Lung (tissue), 12 donors: Measurements from ENCODE around the gene TEP1. TPM values are rescaled to one million over a fixed set of nuclear protein-coding genes. Genes with fewer than 3 reads are reported as not detected.

ENCODE experiments used
- ATAC-seq: fragments of 200-7000 bp; cut with Tn5 transposase; one replicate; pipeline ENCODE4 v1.9.1; 2020; ENCODE audit warnings: moderate number of reproducible peaks; ENCODE audit not compliant: insufficient read depth, low FRiP score
- DNase-seq, 3 donors: peaks; one replicate each; pipeline ENCODE4 v3.0.0-alpha.2; 2013 to 2017
- H3K27ac ChIP-seq, 2 donors: one replicate each; pipeline ENCODE4 v1.5.1; 2013; ENCODE audit warnings: mild to moderate bottlenecking in 2 of 2, moderate library complexity in 2 of 2, control low read depth in 1 of 2, inconsistent platforms in 1 of 2, low read depth in 1 of 2, low read length in 1 of 2
- H3K27me3 ChIP-seq, 3 donors: one replicate each; pipeline ENCODE4 v1.5.1; 2013; ENCODE audit warnings: low read length in 2 of 3; ENCODE audit not compliant: control insufficient read depth in 3 of 3, insufficient read depth in 3 of 3
- H3K36me3 ChIP-seq, 4 donors: one replicate each; pipeline ENCODE4 v1.5.1; 2013; ENCODE audit warnings: low read length in 4 of 4, mild to moderate bottlenecking in 1 of 4, moderate library complexity in 1 of 4; ENCODE audit not compliant: control insufficient read depth in 4 of 4, insufficient read depth in 4 of 4
- H3K4me1 ChIP-seq, 5 donors: one replicate each; pipeline ENCODE4 v1.5.1; 2013; ENCODE audit warnings: low read length in 5 of 5, mild to moderate bottlenecking in 2 of 5, moderate library complexity in 1 of 5; ENCODE audit not compliant: control insufficient read depth in 5 of 5, insufficient read depth in 5 of 5
- H3K4me3 ChIP-seq: one replicate; pipeline ENCODE4 v1.5.1; 2013; ENCODE audit warnings: mild to moderate bottlenecking, control low read depth, moderate library complexity
- H3K9ac ChIP-seq, 2 donors: one replicate each; pipeline ENCODE4 v1.5.1; 2013; ENCODE audit warnings: low read length in 2 of 2, control low read depth in 1 of 2; ENCODE audit not compliant: insufficient read depth in 1 of 2
- H3K9me3 ChIP-seq, 4 donors: one replicate each; pipeline ENCODE4 v1.5.1; 2013; ENCODE audit warnings: low read length in 3 of 4, mild to moderate bottlenecking in 1 of 4, moderate library complexity in 1 of 4; ENCODE audit not compliant: control insufficient read depth in 4 of 4, insufficient read depth in 3 of 4
- WGBS, 2 donors: extraction: QIAGEN DNeasy Blood & Tissue Kit; methylation state at CpG; one replicate each; pipeline ENCODE4 v1.1.7; 2013; 5-methylcytosine and 5-hydroxymethylcytosine counted together
- polyA plus RNA-seq, 2 donors: library from polyadenylated mRNA; stranded (reverse); fragments of 200-250 nt; gene quantifications; one replicate each; pipeline ENCODE4 v1.2.1, GENCODE V29; 2013
- total RNA-seq, 2 donors: library from RNA; depleted of rRNA in 1 of 2; stranded (reverse); fragments of >200 nt in 1 of 2; gene quantifications; one replicate each; pipeline ENCODE4 v1.2.1, GENCODE V29; 2014 to 2021
- TF ChIP-seq, protein P1 (sequence below): IDR thresholded peaks from 2 replicates; pipeline ENCODE4 v1.5.1; 2012; ENCODE audit warnings: mild to moderate bottlenecking; ENCODE audit errors: control extremely low read depth, extremely low read depth
- donor health status: control.
- donor health status: control.
- donor health status: Bipolar disorder and iron deficiency.
- donor health status: healthy.
- donor health status: DM: yes; HTN: yes; CAD: no.

TEP1 gene
- total and polyA plus RNA-seq, 4 donors: 15.7 to 44.7 (median 22.5) TPM

- peaks cover 0 to 2% (median 0%) of the 10 kb centered on the region in 5 donors for H3K4me1 ChIP-seq
- TF ChIP-seq, protein P1, sequence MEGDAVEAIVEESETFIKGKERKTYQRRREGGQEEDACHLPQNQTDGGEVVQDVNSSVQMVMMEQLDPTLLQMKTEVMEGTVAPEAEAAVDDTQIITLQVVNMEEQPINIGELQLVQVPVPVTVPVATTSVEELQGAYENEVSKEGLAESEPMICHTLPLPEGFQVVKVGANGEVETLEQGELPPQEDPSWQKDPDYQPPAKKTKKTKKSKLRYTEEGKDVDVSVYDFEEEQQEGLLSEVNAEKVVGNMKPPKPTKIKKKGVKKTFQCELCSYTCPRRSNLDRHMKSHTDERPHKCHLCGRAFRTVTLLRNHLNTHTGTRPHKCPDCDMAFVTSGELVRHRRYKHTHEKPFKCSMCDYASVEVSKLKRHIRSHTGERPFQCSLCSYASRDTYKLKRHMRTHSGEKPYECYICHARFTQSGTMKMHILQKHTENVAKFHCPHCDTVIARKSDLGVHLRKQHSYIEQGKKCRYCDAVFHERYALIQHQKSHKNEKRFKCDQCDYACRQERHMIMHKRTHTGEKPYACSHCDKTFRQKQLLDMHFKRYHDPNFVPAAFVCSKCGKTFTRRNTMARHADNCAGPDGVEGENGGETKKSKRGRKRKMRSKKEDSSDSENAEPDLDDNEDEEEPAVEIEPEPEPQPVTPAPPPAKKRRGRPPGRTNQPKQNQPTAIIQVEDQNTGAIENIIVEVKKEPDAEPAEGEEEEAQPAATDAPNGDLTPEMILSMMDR: no peak
- H3K9ac ChIP-seq: no peak overlapping the region
- no peak overlapping the region for H3K27ac ChIP-seq
- no peak overlapping the region for H3K4me3 ChIP-seq
- peaks cover 2 to 9% (median 6%) of the 10 kb centered on the region in 4 donors for H3K36me3 ChIP-seq
- ATAC-seq (no peak), DNase-seq (no peak)
- WGBS, 2 donors: 50 to 79% methylated on average over 2 of the region's 2 CpGs
- no peaks in the 10 kb centered on the region for H3K9me3 ChIP-seq
- H3K27me3 ChIP-seq: peaks cover 0 to 4% (median 0%) of the 10 kb centered on the region in 3 donors
Observed at GRCh38 chr14:20441461-20441860, 28.2 kb upstream of the TEP1 start.

DNA sequence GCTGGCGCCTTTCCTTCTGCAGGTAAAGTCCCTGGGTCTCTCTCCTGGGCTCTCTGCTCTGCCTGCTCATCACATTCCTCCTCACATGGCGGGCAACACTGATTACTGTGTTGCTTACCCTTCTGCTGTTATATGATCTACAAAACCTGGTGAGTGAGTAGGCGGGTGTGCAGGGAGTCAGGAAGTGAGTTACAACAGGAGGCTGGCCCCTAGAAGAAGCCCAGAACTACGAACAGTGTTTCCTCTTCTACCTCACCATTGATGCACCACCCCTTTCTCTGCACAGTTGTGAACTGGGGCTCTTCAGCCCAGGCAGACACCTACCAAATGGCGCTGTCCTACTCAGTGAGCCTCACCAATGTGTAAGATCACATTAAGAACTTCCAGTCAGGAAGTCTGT lies 27.6 kb upstream of the TEP1 start:
- ATAC-seq (no peak), DNase-seq (no peak)
- Histone ChIP-seq H3K27me3 (peaks cover 0 to 8% (median 0%) of the 10 kb centered on the region in 3 donors), H3K9me3 (no peaks in the 10 kb centered on the region), H3K4me1 (peaks cover 0 to 2% (median 0%) of the 10 kb centered on the region in 5 donors), H3K27ac (no peak overlapping the region), H3K9ac (no peak overlapping the region), H3K36me3 (peaks cover 0 to 4% (median 1%) of the 10 kb centered on the region in 4 donors), H3K4me3 (no peak overlapping the region)
- TF ChIP-seq, protein P1: no peak
- WGBS, 2 donors: 53 to 66% methylated on average over 5 of the region's 5 CpGs

GRCh38 chr14:20440465-20440864 lies 27.2 kb upstream of the TEP1 start:
- WGBS, 2 donors: 85 to 89% methylated on average over 5 of the region's 5 CpGs
- TF ChIP-seq, protein P1: no peak
- peaks cover 0 to under 1% (median 0%) of the 10 kb centered on the region in 4 donors for H3K36me3 ChIP-seq
- no peak overlapping the region for H3K4me3 ChIP-seq
- H3K4me1 ChIP-seq: peaks cover 0 to 2% (median 0%) of the 10 kb centered on the region in 5 donors
- ATAC-seq: no peak
- H3K9me3 ChIP-seq: no peaks in the 10 kb centered on the region
- no peak overlapping the region for H3K9ac ChIP-seq
- DNase-seq: no peak
- no peak overlapping the region for H3K27ac ChIP-seq
- H3K27me3 ChIP-seq: peaks cover 0 to 12% (median 0%) of the 10 kb centered on the region in 3 donors

DNA sequence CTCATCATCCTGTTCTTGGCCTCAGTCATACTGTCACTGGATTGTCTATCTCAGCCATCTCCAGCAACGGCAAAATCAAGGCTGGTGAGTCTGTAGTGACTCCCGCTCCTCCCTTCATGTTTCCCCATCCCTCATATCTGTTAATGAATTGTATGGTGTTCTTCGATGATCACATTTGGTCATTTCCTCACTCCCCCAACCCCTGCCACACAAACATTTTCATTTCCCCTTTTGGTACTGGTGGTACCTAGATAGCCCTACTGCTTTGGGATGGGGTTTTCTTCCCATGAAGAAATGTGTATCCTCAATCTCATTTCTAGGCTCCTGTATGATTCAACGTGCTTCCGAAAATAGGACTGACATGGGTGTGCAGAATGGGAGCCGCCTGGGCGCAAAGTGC lies 25.4 kb upstream of the TEP1 start:
- H3K9ac ChIP-seq: no peak overlapping the region
- DNase-seq (no peak), ATAC-seq (no peak)
- TF ChIP-seq, protein P1: no peak
- peaks cover 0 to 23% (median 0%) of the 10 kb centered on the region in 3 donors for H3K27me3 ChIP-seq
- H3K4me3 ChIP-seq: no peak overlapping the region
- H3K27ac ChIP-seq: no peak overlapping the region
- H3K36me3 ChIP-seq: no peaks in the 10 kb centered on the region
- peaks cover 0 to 9% (median 0%) of the 10 kb centered on the region in 5 donors for H3K4me1 ChIP-seq
- WGBS, 2 donors: 80 to 85% methylated on average over 7 of the region's 7 CpGs
- H3K9me3 ChIP-seq: no peaks in the 10 kb centered on the region
